Kidney epithelial cell (primary cell): ENCODE data around the gene PLK2. TPM values are rescaled to one million over a fixed set of nuclear protein-coding genes. Genes with fewer than 3 reads are reported as not detected.

Experiments used
- DNase-seq: peaks from one replicate; pipeline ENCODE4 v3.0.0-alpha.2; 2010; ENCODE audit warnings: low read depth
- H3K27me3 ChIP-seq: 2 replicates; pipeline ENCODE4 v1.6.0; 2011; ENCODE audit warnings: low read length; ENCODE audit not compliant: control insufficient read depth, insufficient read depth
- H3K36me3 ChIP-seq: 2 replicates; pipeline ENCODE4 v1.5.1; 2011; ENCODE audit warnings: low read length; ENCODE audit not compliant: control insufficient read depth, insufficient read depth
- H3K4me3 ChIP-seq: 2 replicates; pipeline ENCODE4 v1.5.1; 2011; ENCODE audit warnings: low read depth, mild to moderate bottlenecking, control low read depth, low read length
- CTCF ChIP-seq: IDR thresholded peaks from 2 replicates; pipeline ENCODE4 v1.5.1; 2011; ENCODE audit warnings: mild to moderate bottlenecking, moderate library complexity, low read length, control low read depth, inconsistent platforms; ENCODE audit not compliant: insufficient read depth, poor library complexity, severe bottlenecking
- total RNA-seq: library from RNA; depleted of rRNA; stranded (reverse); fragments of >200 nt; gene quantifications from 2 replicates; pipeline ENCODE4 v1.2.3, GENCODE V29; 2015

PLK2 gene
- total RNA-seq, 1 donor from 2014 or later, result 245 TPM

- no peak for DNase-seq
- no peak for TF ChIP-seq CTCF
- no peaks in the 10 kb centered on the region for H3K27me3 ChIP-seq
- no peaks in the 10 kb centered on the region for H3K36me3 ChIP-seq
- H3K4me3 ChIP-seq, result no peak overlapping the region
These were observed 38.0 kb upstream of the PLK2 start for GRCh38 chr5:58497921-58498320.

GRCh38 chr5:58497386-58497785 lies 37.5 kb upstream of the PLK2 start:
- Histone ChIP-seq H3K27me3 (no peaks in the 10 kb centered on the region), H3K36me3 (no peaks in the 10 kb centered on the region), H3K4me3 (no peak overlapping the region)
- no peak for TF ChIP-seq CTCF
- no peak for DNase-seq

- no peaks in the 10 kb centered on the region for H3K36me3 ChIP-seq
- no peak for TF ChIP-seq CTCF
- no peak for DNase-seq
- no peaks in the 10 kb centered on the region for H3K27me3 ChIP-seq
- no peak overlapping the region for H3K4me3 ChIP-seq
These were observed 36.6 kb upstream of the PLK2 start for GRCh38 chr5:58496488-58496887.

GRCh38 chr5:58493141-58493540 lies 33.3 kb upstream of the PLK2 start:
- H3K4me3 ChIP-seq, result no peak overlapping the region
- H3K27me3 ChIP-seq, result peaks cover 2% of the 10 kb centered on the region
- TF ChIP-seq CTCF, result no peak
- DNase-seq, result no peak
- H3K36me3 ChIP-seq, result no peaks in the 10 kb centered on the region

- TF ChIP-seq CTCF, result no peak
- no peaks in the 10 kb centered on the region for H3K36me3 ChIP-seq
- H3K4me3 ChIP-seq, result no peak within 1 kb of the TSS
- H3K27me3 ChIP-seq, result peaks cover 2% of the 10 kb centered on the region
- DNase-seq, result no peak
These were observed 31.5 kb upstream of the PLK2 start, which contains the start of gene GAPT for GRCh38 chr5:58491216-58491892. GAPT (plus strand) TSS chr5:58491435; CDS start chr5:58494537, 3,102 bp downstream.
